OCI-LY7 (cell line): ENCODE data around the gene SLC22A12. TPM values are rescaled to one million over a fixed set of nuclear protein-coding genes. Genes with fewer than 3 reads are reported as not detected.
A peak's percentile ranks its signal among the peaks of the same experiment; 100 is the strongest.

Experiments
- BruUV-seq: library from RNA; stranded (reverse); fragments of 400-500 nt; replicated peaks from 2 replicates; lab custom pipeline; 2021; lab: Mats Ljungman, UMichigan
- CTCF ChIA-PET: fragments of 300-600 bp; sonication (Branson Sonifier 250); formaldehyde crosslinking; loops from one replicate; lab custom pipeline; 2022; ENCODE audit warnings: antibody characterized with exemption; ENCODE audit not compliant: unreplicated experiment; lab: Charles Lee
- POLR2A ChIA-PET: fragments of 300-600 bp; sonication (Branson Sonifier 250); formaldehyde crosslinking; loops from one replicate; lab custom pipeline; 2022; ENCODE audit warnings: antibody characterized with exemption; lab: Charles Lee
- DNase-seq: peaks from one replicate; pipeline ENCODE4 v3.0.0-alpha.2; 2015; ENCODE audit warnings: low spot score
- H2AFZ ChIP-seq: fragments of 200-600 bp; sonication (generic), shearing (Covaris generic); 2 replicates; pipeline ENCODE4 v1.6.1; 2014; ENCODE audit warnings: mild to moderate bottlenecking, antibody characterized with exemption, low read length, moderate library complexity
- H3K27ac ChIP-seq: fragments of 200-600 bp; sonication (generic); 2 replicates; pipeline ENCODE4 v1.5.1; 2014; ENCODE audit warnings: mixed run types, low read depth, mild to moderate bottlenecking, moderate library complexity, low read length, inconsistent platforms; ENCODE audit not compliant: poor library complexity, severe bottlenecking
- H3K36me3 ChIP-seq: fragments of 200-600 bp; sonication (generic); 2 replicates; pipeline ENCODE4 v1.6.1; 2014; ENCODE audit warnings: mild to moderate bottlenecking, antibody characterized with exemption, low read length, moderate library complexity, mixed read lengths; ENCODE audit not compliant: insufficient read depth
- H3K4me1 ChIP-seq: fragments of 200-600 bp; sonication (generic); 2 replicates; pipeline ENCODE4 v1.5.1; 2014; ENCODE audit warnings: mild to moderate bottlenecking, low read length; ENCODE audit not compliant: insufficient read depth, poor library complexity, severe bottlenecking
- H3K4me2 ChIP-seq: fragments of 200-600 bp; sonication (generic); 2 replicates; pipeline ENCODE4 v1.6.1; 2014; ENCODE audit warnings: mild to moderate bottlenecking, low read length
- H3K4me3 ChIP-seq: fragments of 200-600 bp; sonication (generic); 2 replicates; pipeline ENCODE4 v1.5.1; 2014; ENCODE audit warnings: mild to moderate bottlenecking, low read depth, low read length; ENCODE audit not compliant: poor library complexity, severe bottlenecking
- H3K79me2 ChIP-seq: fragments of 200-600 bp; sonication (generic); 2 replicates; pipeline ENCODE4 v1.6.1; 2016; ENCODE audit warnings: low read depth, mild to moderate bottlenecking, low read length, moderate library complexity, mixed read lengths; ENCODE audit not compliant: insufficient read depth
- H3K9me2 ChIP-seq: fragments of 200-600 bp; sonication (generic); 2 replicates; pipeline ENCODE4 v1.6.1; 2016; ENCODE audit warnings: mild to moderate bottlenecking, low read length, mixed read lengths; ENCODE audit not compliant: insufficient read depth
- H3K9me3 ChIP-seq: fragments of 200-600 bp; sonication (generic); 2 replicates; pipeline ENCODE4 v1.6.1; 2014; ENCODE audit warnings: mild to moderate bottlenecking, mixed run types, low read length, mixed read lengths
- H4K20me1 ChIP-seq: fragments of 200-600 bp; sonication (generic); 2 replicates; pipeline ENCODE4 v1.6.1; 2014; ENCODE audit warnings: mild to moderate bottlenecking, antibody characterized with exemption, low read length, moderate library complexity, mixed read lengths; ENCODE audit not compliant: insufficient read depth
- CTCF ChIP-seq: fragments of 200-600 bp; sonication (generic); conservative IDR thresholded peaks from 2 replicates; pipeline ENCODE4 v1.5.1; 2014; ENCODE audit warnings: mild to moderate bottlenecking, antibody characterized with exemption, low read length, moderate library complexity, mixed read lengths
- EZH2phosphoT487 ChIP-seq: fragments of 200-600 bp; sonication (generic); IDR thresholded peaks from 2 replicates; pipeline ENCODE4 v1.6.1; 2018; ENCODE audit warnings: low read depth, borderline replicate concordance, mild to moderate bottlenecking, mixed run types, antibody characterized with exemption, low read length, moderate library complexity, mixed read lengths
- intact Hi-C: fragments of 100-400 bp; cut with micrococcal nuclease; formaldehyde crosslinking; loops from one replicate; pipeline ENCODE4 v1.10.0; 2022; ENCODE audit not compliant: unreplicated experiment
- total RNA-seq, 2 experiments: library from RNA; depleted of rRNA in 1 of 2; stranded (reverse); fragments of >200 nt in 1 of 2; shearing (Covaris generic) in 1 of 2; gene quantifications; 2 replicates each; pipeline ENCODE4 v1.2.3, GENCODE V29; 2014 to 2022

SLC22A12 gene
- total RNA-seq, 2 experiments from 2014 or later, result not detected

- Histone ChIP-seq H2AFZ (no peak overlapping the region), H3K27ac (no peak overlapping the region), H3K9me3 (no peaks in the 10 kb centered on the region), H3K4me2 (no peak overlapping the region), H3K4me3 (no peak overlapping the region), H3K79me2 (no peaks in the 10 kb centered on the region), H3K4me1 (no peaks in the 10 kb centered on the region), H3K9me2 (no peaks in the 10 kb centered on the region), H3K36me3 (no peaks in the 10 kb centered on the region), H4K20me1 (no peaks in the 10 kb centered on the region)
- POLR2A ChIA-PET, result no interaction called here
- no TSS peak for BruUV-seq
- CTCF ChIA-PET, result no interaction called here
- TF ChIP-seq CTCF (no peak), EZH2phosphoT487 (no peak)
- intact Hi-C loops, result no loop called here
- no peak for DNase-seq
Observed at GRCh38 chr11:64546600-64546999, 44.4 kb upstream of the SLC22A12 start.

GRCh38 chr11:64549969-64550368 is 41.1 kb upstream of the SLC22A12 start:
- Histone ChIP-seq H3K36me3 (no peaks in the 10 kb centered on the region), H3K9me3 (no peaks in the 10 kb centered on the region), H3K27ac (no peak overlapping the region), H3K79me2 (no peaks in the 10 kb centered on the region), H3K4me2 (no peak overlapping the region), H3K9me2 (no peaks in the 10 kb centered on the region), H3K4me3 (no peak overlapping the region), H3K4me1 (peaks cover 12% of the 10 kb centered on the region), H4K20me1 (no peaks in the 10 kb centered on the region), H2AFZ (no peak overlapping the region)
- DNase-seq, result no peak
- POLR2A ChIA-PET, result no interaction called here
- no TSS peak for BruUV-seq
- intact Hi-C loops, result no loop called here
- CTCF ChIA-PET, result no interaction called here
- TF ChIP-seq EZH2phosphoT487 (no peak), CTCF (no peak)

- DNase-seq, result peak; percentile 59
- Histone ChIP-seq H3K36me3 (no peaks in the 10 kb centered on the region), H3K79me2 (no peaks in the 10 kb centered on the region), H3K4me3 (no peak overlapping the region), H3K4me1 (peaks cover 19% of the 10 kb centered on the region), H3K27ac (no peak overlapping the region), H3K9me3 (no peaks in the 10 kb centered on the region), H4K20me1 (no peaks in the 10 kb centered on the region), H2AFZ (no peak overlapping the region), H3K4me2 (no peak overlapping the region), H3K9me2 (no peaks in the 10 kb centered on the region)
- CTCF ChIA-PET, result interaction anchor here (0.6 kb wide), 1 partner anchor 96 kb away, joined by 3 read pairs; no protein-coding TSS in a partner anchor
- intact Hi-C loops, result loop anchor here (1.0 kb wide), 2 partner anchors 96 to 100 kb away; no protein-coding TSS in a partner anchor
- TF ChIP-seq CTCF (peak; percentile 98), EZH2phosphoT487 (no peak)
- no TSS peak for BruUV-seq
- POLR2A ChIA-PET, result no interaction called here
Observed at GRCh38 chr11:64553554-64554201, 37.3 kb upstream of the SLC22A12 start.
